OCI-LY1 (cell line): ENCODE measurements around the gene DNAAF2.

Source experiments
- H2AFZ ChIP-seq: fragments of 200-600 bp; sonication (generic), shearing (Covaris generic); 2 replicates; pipeline ENCODE4 v1.6.0; 2014; ENCODE audit warnings: antibody characterized with exemption, mild to moderate bottlenecking, low read length
- H3F3A ChIP-seq: fragments of 200-600 bp; sonication (generic), shearing (Covaris generic); 2 replicates; pipeline ENCODE4 v1.6.0; 2014; ENCODE audit warnings: mild to moderate bottlenecking, antibody characterized with exemption, low read length, moderate library complexity; ENCODE audit not compliant: insufficient read depth
- H3K27ac ChIP-seq: fragments of 200-600 bp; sonication (generic); 2 replicates; pipeline ENCODE4 v1.5.1; 2014; ENCODE audit warnings: low read length, mixed run types, mild to moderate bottlenecking, low read depth; ENCODE audit not compliant: poor library complexity, severe bottlenecking
- H3K27me3 ChIP-seq: fragments of 200-600 bp; sonication (generic); 2 replicates; pipeline ENCODE4 v1.6.0; 2014; ENCODE audit warnings: antibody characterized with exemption, mild to moderate bottlenecking, low read length, moderate library complexity; ENCODE audit not compliant: insufficient read depth
- H3K36me3 ChIP-seq: fragments of 200-600 bp; sonication (generic); 2 replicates; pipeline ENCODE4 v1.6.1; 2014; ENCODE audit warnings: mild to moderate bottlenecking, antibody characterized with exemption, low read length, moderate library complexity, mixed read lengths; ENCODE audit not compliant: insufficient read depth
- H3K4me1 ChIP-seq: fragments of 200-600 bp; sonication (generic); 2 replicates; pipeline ENCODE4 v1.5.1; 2014; ENCODE audit warnings: mild to moderate bottlenecking, low read length, moderate library complexity; ENCODE audit not compliant: insufficient read depth, severe bottlenecking
- H3K4me2 ChIP-seq: fragments of 200-600 bp; sonication (generic), shearing (Covaris generic); 2 replicates; pipeline ENCODE4 v1.6.1; 2014; ENCODE audit warnings: low read length
- H3K4me3 ChIP-seq: fragments of 200-600 bp; sonication (generic); 2 replicates; pipeline ENCODE4 v1.5.1; 2014; ENCODE audit warnings: low read length, low read depth, mild to moderate bottlenecking, mixed read lengths; ENCODE audit not compliant: poor library complexity, severe bottlenecking
- H3K79me2 ChIP-seq: fragments of 200-600 bp; shearing (Covaris generic); 2 replicates; pipeline ENCODE4 v1.6.1; 2016; ENCODE audit warnings: mixed run types, low read length, mixed read lengths; ENCODE audit not compliant: insufficient read depth
- H3K9ac ChIP-seq: fragments of 200-600 bp; sonication (generic), shearing (Covaris generic); 2 replicates; pipeline ENCODE4 v1.6.1; 2014; ENCODE audit warnings: mild to moderate bottlenecking, low read length, mixed read lengths
- H3K9me2 ChIP-seq: fragments of 200-600 bp; sonication (generic), shearing (Covaris generic); 2 replicates; pipeline ENCODE4 v1.6.1; 2014; ENCODE audit warnings: low read depth, mild to moderate bottlenecking, low read length, mixed read lengths
- H3K9me3 ChIP-seq: fragments of 200-600 bp; shearing (Covaris generic); 2 replicates; pipeline ENCODE4 v1.6.1; 2014; ENCODE audit warnings: low read length, mixed read lengths
- H4K20me1 ChIP-seq: fragments of 200-600 bp; sonication (generic), shearing (Covaris generic); 2 replicates; pipeline ENCODE4 v1.6.0; 2016; ENCODE audit warnings: mild to moderate bottlenecking, low read length; ENCODE audit not compliant: insufficient read depth
- EZH2 ChIP-seq: fragments of 200-600 bp; sonication (generic), shearing (Covaris generic); IDR thresholded peaks from 2 replicates; pipeline ENCODE4 v1.8.0; 2017; ENCODE audit warnings: borderline replicate concordance, mixed run types, mild to moderate bottlenecking, antibody characterized with exemption, low read length, moderate library complexity, mixed read lengths
- TF ChIP-seq, protein P1 (sequence below): fragments of 200-600 bp; sonication (generic), shearing (Covaris generic); IDR thresholded peaks from 2 replicates; pipeline ENCODE4 v1.5.1; 2017; ENCODE audit warnings: mild to moderate bottlenecking, antibody characterized with exemption, low read length, moderate library complexity, mixed read lengths

Gene DNAAF2

DNA sequence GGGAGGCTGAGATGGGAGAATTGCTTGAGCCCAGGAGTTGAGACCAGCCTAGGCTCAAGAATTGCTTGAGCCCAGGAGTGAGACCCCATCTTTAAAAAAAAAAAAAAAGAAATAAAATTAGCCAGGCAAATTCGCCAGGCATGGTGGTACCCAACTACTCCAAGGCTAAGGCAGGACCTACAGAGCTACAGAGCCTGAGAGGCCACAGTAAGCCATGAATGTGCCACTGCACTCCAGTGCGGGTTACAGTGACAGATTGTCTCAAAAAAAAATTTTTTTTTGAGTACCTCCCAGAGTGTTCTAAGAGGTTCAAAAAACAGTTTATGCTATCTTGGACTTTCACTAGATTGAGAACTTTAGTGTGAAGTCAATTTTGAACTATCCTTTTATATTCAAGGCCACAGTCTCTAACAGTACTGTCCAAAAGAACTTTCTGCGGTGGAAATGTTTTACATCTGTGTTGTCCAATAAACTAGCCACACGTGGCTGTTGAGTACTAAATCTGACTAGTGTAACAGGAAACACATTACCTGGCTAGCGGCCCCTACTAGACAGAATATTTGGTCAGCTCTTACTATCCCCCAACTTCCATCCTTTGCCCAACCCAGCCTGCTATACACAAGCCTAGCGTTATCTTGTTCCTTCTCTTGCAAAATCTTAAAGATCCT lies 17.1 kb downstream of the DNAAF2 start:
- no peaks in the 10 kb centered on the region for H3K9me3 ChIP-seq
- H3K9me2 ChIP-seq: no peaks in the 10 kb centered on the region
- peaks cover 42% of the 10 kb centered on the region for H3K79me2 ChIP-seq
- no peaks in the 10 kb centered on the region for H4K20me1 ChIP-seq
- peaks cover 32% of the 10 kb centered on the region for H3K4me1 ChIP-seq
- TF ChIP-seq EZH2: no peak
- TF ChIP-seq, protein P1, sequence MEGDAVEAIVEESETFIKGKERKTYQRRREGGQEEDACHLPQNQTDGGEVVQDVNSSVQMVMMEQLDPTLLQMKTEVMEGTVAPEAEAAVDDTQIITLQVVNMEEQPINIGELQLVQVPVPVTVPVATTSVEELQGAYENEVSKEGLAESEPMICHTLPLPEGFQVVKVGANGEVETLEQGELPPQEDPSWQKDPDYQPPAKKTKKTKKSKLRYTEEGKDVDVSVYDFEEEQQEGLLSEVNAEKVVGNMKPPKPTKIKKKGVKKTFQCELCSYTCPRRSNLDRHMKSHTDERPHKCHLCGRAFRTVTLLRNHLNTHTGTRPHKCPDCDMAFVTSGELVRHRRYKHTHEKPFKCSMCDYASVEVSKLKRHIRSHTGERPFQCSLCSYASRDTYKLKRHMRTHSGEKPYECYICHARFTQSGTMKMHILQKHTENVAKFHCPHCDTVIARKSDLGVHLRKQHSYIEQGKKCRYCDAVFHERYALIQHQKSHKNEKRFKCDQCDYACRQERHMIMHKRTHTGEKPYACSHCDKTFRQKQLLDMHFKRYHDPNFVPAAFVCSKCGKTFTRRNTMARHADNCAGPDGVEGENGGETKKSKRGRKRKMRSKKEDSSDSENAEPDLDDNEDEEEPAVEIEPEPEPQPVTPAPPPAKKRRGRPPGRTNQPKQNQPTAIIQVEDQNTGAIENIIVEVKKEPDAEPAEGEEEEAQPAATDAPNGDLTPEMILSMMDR: no peak
- H3F3A ChIP-seq: peaks cover 3% of the 10 kb centered on the region; the same call in 1 of the 2 replicates
- H3K36me3 ChIP-seq: peaks cover 61% of the 10 kb centered on the region
- no peak overlapping the region for H3K9ac ChIP-seq
- no peak overlapping the region for H3K4me3 ChIP-seq
- H3K27me3 ChIP-seq: no peaks in the 10 kb centered on the region
- H2AFZ ChIP-seq: no peak overlapping the region
- peak overlapping the region; percentile 71 for H3K4me2 ChIP-seq
- peak overlapping the region; percentile 10 for H3K27ac ChIP-seq

- no peaks in the 10 kb centered on the region for H3K9me3 ChIP-seq
- H4K20me1 ChIP-seq: no peaks in the 10 kb centered on the region
- no peaks in the 10 kb centered on the region for H3K27me3 ChIP-seq
- no peak overlapping the region for H3K4me3 ChIP-seq
- H2AFZ ChIP-seq: no peak overlapping the region
- H3K27ac ChIP-seq: no peak overlapping the region
- no peak overlapping the region for H3K9ac ChIP-seq
- TF ChIP-seq, protein P1: no peak
- no peak for TF ChIP-seq EZH2
- H3K9me2 ChIP-seq: no peaks in the 10 kb centered on the region
- H3K4me2 ChIP-seq: no peak overlapping the region
- peaks cover 17% of the 10 kb centered on the region for H3K4me1 ChIP-seq
- H3K79me2 ChIP-seq: peaks cover 31% of the 10 kb centered on the region
- H3K36me3 ChIP-seq: peaks cover 62% of the 10 kb centered on the region
- peaks cover 3% of the 10 kb centered on the region; the same call in 1 of the 2 replicates for H3F3A ChIP-seq
Measured at GRCh38 chr14:49615776-49616175, 19.3 kb downstream of the DNAAF2 start.

- Histone ChIP-seq H3K9me3 (no peaks in the 10 kb centered on the region), H4K20me1 (no peaks in the 10 kb centered on the region), H3K9me2 (no peaks in the 10 kb centered on the region), H3K27ac (no peak overlapping the region), H3K4me1 (peaks cover 16% of the 10 kb centered on the region), H3K79me2 (peaks cover 20% of the 10 kb centered on the region), H3F3A (peaks cover 3% of the 10 kb centered on the region; the same call in 1 of the 2 replicates), H3K4me3 (no peak overlapping the region), H3K9ac (no peak overlapping the region), H3K4me2 (no peak overlapping the region), H3K27me3 (no peaks in the 10 kb centered on the region), H2AFZ (no peak overlapping the region), H3K36me3 (peaks cover 72% of the 10 kb centered on the region)
- TF ChIP-seq, protein P1: no peak
Measured at GRCh38 chr14:49614196-49614595, 20.8 kb downstream of the DNAAF2 start.
